Neural cell (in vitro differentiated cells): ENCODE data around the gene HEXIM2. TPM values are rescaled to one million over a fixed set of nuclear protein-coding genes. Genes with fewer than 3 reads are reported as not detected.

ENCODE experiments used
- H2AFZ ChIP-seq: fragments of 200-600, 300-800 bp; sonication (generic), shearing (Covaris generic); 2 replicates; pipeline ENCODE4 v1.6.0; 2014; ENCODE audit warnings: low read depth, mild to moderate bottlenecking, antibody characterized with exemption, low read length, moderate library complexity
- H3F3A ChIP-seq: fragments of 200-600 bp; shearing (Covaris generic); 2 replicates; pipeline ENCODE4 v1.6.1; 2016; ENCODE audit warnings: mild to moderate bottlenecking, moderate library complexity, mixed read lengths, antibody characterized with exemption, low read length; ENCODE audit not compliant: insufficient read depth, poor library complexity, severe bottlenecking
- H3K27ac ChIP-seq: fragments of 200-600, 300-800 bp; sonication (generic), shearing (Covaris generic); 2 replicates; pipeline ENCODE4 v1.5.1; 2014; ENCODE audit warnings: mild to moderate bottlenecking, low read length, moderate library complexity
- H3K27me3 ChIP-seq: fragments of 300-800, 200-600 bp; sonication (generic), shearing (Covaris generic); 2 replicates; pipeline ENCODE4 v1.6.0; 2014; ENCODE audit warnings: mild to moderate bottlenecking, low read depth, low read length, moderate library complexity; ENCODE audit not compliant: insufficient read depth
- H3K36me3 ChIP-seq: fragments of 300-800, 200-600 bp; sonication (generic), shearing (Covaris generic); 2 replicates; pipeline ENCODE4 v1.5.1; 2014; ENCODE audit warnings: mild to moderate bottlenecking, antibody characterized with exemption, low read length, moderate library complexity; ENCODE audit not compliant: insufficient read depth
- H3K4me2 ChIP-seq: fragments of 300-800, 200-600 bp; sonication (generic), shearing (Covaris generic); 2 replicates; pipeline ENCODE4 v1.6.0; 2014; ENCODE audit warnings: mild to moderate bottlenecking, low read length
- H3K4me3 ChIP-seq: fragments of 300-800, 200-600 bp; sonication (generic), shearing (Covaris generic); 2 replicates; pipeline ENCODE4 v1.5.1; 2014; ENCODE audit warnings: mild to moderate bottlenecking, low read length, moderate library complexity
- H3K79me2 ChIP-seq: fragments of 200-600 bp; shearing (Covaris generic); replicated peaks from 2 replicates; pipeline ENCODE4 v1.6.0; 2014; ENCODE audit warnings: mild to moderate bottlenecking, low read length, moderate library complexity; ENCODE audit not compliant: insufficient read depth
- H3K9ac ChIP-seq: fragments of 300-800, 200-600 bp; sonication (generic), shearing (Covaris generic); 2 replicates; pipeline ENCODE4 v1.6.1; 2016; ENCODE audit warnings: mild to moderate bottlenecking, low read length, mixed read lengths
- H3K9me2 ChIP-seq: fragments of 200-600 bp; shearing (Covaris generic); 2 replicates; pipeline ENCODE4 v1.6.1; 2016; ENCODE audit warnings: mild to moderate bottlenecking, low read length, mixed read lengths; ENCODE audit not compliant: insufficient read depth
- H3K9me3 ChIP-seq: fragments of 200-600, 300-800 bp; sonication (generic), shearing (Covaris generic); 2 replicates; pipeline ENCODE4 v1.6.1; 2016; ENCODE audit warnings: mild to moderate bottlenecking, mixed run types, low read length, moderate library complexity, mixed read lengths
- H4K20me1 ChIP-seq: fragments of 200-600 bp; shearing (Covaris generic); 2 replicates; pipeline ENCODE4 v1.6.1; 2016; ENCODE audit warnings: mild to moderate bottlenecking, mixed run types; ENCODE audit not compliant: insufficient read depth
- EP300 ChIP-seq: fragments of 450-650 bp; conservative IDR thresholded peaks from 2 replicates; pipeline ENCODE4 v1.6.1; 2014; ENCODE audit warnings: antibody characterized with exemption, mild to moderate bottlenecking, moderate library complexity; ENCODE audit not compliant: poor library complexity, severe bottlenecking
- EZH2 ChIP-seq: fragments of 200-600, 300-800 bp; shearing (Covaris generic), sonication (generic); IDR thresholded peaks from 2 replicates; pipeline ENCODE4 v1.6.1; 2014; ENCODE audit warnings: antibody characterized with exemption, low read length, borderline replicate concordance, mild to moderate bottlenecking; ENCODE audit not compliant: insufficient read depth, poor library complexity, severe bottlenecking
- MXI1 ChIP-seq: fragments of 450-650 bp; conservative IDR thresholded peaks from 2 replicates; pipeline ENCODE4 v1.6.1; 2014; ENCODE audit warnings: antibody characterized with exemption, mild to moderate bottlenecking; ENCODE audit not compliant: poor library complexity, severe bottlenecking
- POLR2AphosphoS5 ChIP-seq: IDR thresholded peaks from 2 replicates; pipeline ENCODE4 v1.6.1; 2012
- RAD21 ChIP-seq: fragments of 450-650 bp; conservative IDR thresholded peaks from 2 replicates; pipeline ENCODE4 v1.6.1; 2014; ENCODE audit warnings: antibody characterized with exemption, mild to moderate bottlenecking, moderate library complexity
- SMC3 ChIP-seq: fragments of 450-650 bp; conservative IDR thresholded peaks from 2 replicates; pipeline ENCODE4 v1.6.1; 2014; ENCODE audit warnings: antibody characterized with exemption, mild to moderate bottlenecking, moderate library complexity; ENCODE audit not compliant: poor library complexity
- TAF1 ChIP-seq: IDR thresholded peaks from 2 replicates; pipeline ENCODE4 v1.6.1; 2012; ENCODE audit warnings: low read depth
- polyA plus RNA-seq: library from polyadenylated mRNA; depleted of rRNA; stranded (reverse); fragments of >200 nt; gene quantifications from 2 replicates; pipeline ENCODE4 v1.2.3, GENCODE V29; 2014
- TF ChIP-seq, protein P1 (sequence below): IDR thresholded peaks from 2 replicates; pipeline ENCODE4 v1.6.1; 2012; ENCODE audit warnings: borderline replicate concordance
- TF ChIP-seq, protein P2 (sequence below): fragments of 450-650 bp; IDR thresholded peaks from 2 replicates; pipeline ENCODE4 v1.5.1; 2014; ENCODE audit warnings: antibody characterized with exemption, mild to moderate bottlenecking, moderate library complexity; ENCODE audit not compliant: poor library complexity, severe bottlenecking

The HEXIM2 gene
- polyA plus RNA-seq, 1 donor from 2014 or later = 13.9 TPM

DNA sequence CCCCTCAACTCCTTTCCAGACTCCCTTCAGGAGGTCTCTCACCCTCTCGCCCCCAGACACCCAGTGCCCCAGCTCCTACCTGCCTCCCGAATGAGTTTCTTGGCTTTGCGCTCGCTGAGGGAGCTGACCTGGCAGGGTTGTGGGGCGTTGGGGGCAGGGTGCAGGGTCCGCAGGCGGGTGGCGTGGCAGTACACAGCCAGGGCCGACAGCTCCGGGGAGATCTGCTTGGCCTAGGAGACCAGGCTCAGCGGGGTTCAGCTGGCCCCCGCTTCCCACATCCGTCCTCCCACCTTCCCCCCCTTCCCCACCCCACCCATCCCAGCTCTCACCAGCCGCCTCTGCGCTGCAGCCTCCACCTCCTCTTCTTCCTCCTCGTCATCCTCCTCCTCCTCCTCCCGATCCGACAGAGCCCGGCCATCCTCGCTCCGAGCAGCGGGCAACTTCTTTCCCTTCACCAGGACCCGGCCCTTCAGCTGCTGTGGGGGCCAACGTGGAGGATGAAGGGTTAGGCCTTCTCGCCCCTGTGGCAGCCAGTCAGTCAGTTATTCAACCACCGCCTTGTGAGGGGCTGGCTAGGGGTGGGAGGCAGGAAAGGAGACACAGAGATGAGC lies 46.6 kb upstream of the HEXIM2 start:
- H3K4me3 ChIP-seq = no peak overlapping the region
- no peaks in the 10 kb centered on the region for H3K9me3 ChIP-seq
- no peaks in the 10 kb centered on the region for H3K27me3 ChIP-seq
- TF ChIP-seq, protein P1, sequence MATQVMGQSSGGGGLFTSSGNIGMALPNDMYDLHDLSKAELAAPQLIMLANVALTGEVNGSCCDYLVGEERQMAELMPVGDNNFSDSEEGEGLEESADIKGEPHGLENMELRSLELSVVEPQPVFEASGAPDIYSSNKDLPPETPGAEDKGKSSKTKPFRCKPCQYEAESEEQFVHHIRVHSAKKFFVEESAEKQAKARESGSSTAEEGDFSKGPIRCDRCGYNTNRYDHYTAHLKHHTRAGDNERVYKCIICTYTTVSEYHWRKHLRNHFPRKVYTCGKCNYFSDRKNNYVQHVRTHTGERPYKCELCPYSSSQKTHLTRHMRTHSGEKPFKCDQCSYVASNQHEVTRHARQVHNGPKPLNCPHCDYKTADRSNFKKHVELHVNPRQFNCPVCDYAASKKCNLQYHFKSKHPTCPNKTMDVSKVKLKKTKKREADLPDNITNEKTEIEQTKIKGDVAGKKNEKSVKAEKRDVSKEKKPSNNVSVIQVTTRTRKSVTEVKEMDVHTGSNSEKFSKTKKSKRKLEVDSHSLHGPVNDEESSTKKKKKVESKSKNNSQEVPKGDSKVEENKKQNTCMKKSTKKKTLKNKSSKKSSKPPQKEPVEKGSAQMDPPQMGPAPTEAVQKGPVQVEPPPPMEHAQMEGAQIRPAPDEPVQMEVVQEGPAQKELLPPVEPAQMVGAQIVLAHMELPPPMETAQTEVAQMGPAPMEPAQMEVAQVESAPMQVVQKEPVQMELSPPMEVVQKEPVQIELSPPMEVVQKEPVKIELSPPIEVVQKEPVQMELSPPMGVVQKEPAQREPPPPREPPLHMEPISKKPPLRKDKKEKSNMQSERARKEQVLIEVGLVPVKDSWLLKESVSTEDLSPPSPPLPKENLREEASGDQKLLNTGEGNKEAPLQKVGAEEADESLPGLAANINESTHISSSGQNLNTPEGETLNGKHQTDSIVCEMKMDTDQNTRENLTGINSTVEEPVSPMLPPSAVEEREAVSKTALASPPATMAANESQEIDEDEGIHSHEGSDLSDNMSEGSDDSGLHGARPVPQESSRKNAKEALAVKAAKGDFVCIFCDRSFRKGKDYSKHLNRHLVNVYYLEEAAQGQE = no peak
- no peak for TF ChIP-seq MXI1
- no peak for TF ChIP-seq TAF1
- TF ChIP-seq POLR2AphosphoS5 = no peak
- no peak overlapping the region for H3K9ac ChIP-seq
- no peaks in the 10 kb centered on the region for H3F3A ChIP-seq
- H3K36me3 ChIP-seq = no peaks in the 10 kb centered on the region
- no peaks in the 10 kb centered on the region for H3K79me2 ChIP-seq
- H2AFZ ChIP-seq = no peak overlapping the region
- H3K4me2 ChIP-seq = no peak overlapping the region
- no peaks in the 10 kb centered on the region for H3K9me2 ChIP-seq
- H4K20me1 ChIP-seq = no peaks in the 10 kb centered on the region
- no peak overlapping the region for H3K27ac ChIP-seq

DNA sequence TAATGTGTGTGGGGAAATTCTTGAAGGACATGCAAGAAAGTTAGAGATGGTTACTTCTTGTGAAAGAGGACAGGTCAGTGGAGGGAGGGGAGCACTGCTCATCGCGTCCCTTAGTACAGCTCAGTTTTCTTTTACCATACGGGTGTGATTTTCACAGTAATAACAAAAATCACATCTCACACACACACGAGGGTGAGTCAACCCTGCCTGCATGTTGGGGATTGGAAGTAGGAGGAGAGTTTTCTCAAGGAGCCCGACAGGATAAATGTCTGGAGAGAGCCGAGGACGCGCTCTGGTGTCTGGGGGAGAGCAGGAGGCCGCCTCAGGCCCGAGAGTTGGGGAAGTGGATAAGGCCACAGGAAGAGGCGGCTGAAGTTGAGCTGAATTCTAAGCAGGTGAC lies 45.8 kb upstream of the HEXIM2 start:
- no peak for TF ChIP-seq EP300
- TF ChIP-seq, protein P1 = no peak
- TF ChIP-seq TAF1 = no peak
- no peak for TF ChIP-seq EZH2
- TF ChIP-seq RAD21 = no peak
- no peak for TF ChIP-seq SMC3
- TF ChIP-seq, protein P2, sequence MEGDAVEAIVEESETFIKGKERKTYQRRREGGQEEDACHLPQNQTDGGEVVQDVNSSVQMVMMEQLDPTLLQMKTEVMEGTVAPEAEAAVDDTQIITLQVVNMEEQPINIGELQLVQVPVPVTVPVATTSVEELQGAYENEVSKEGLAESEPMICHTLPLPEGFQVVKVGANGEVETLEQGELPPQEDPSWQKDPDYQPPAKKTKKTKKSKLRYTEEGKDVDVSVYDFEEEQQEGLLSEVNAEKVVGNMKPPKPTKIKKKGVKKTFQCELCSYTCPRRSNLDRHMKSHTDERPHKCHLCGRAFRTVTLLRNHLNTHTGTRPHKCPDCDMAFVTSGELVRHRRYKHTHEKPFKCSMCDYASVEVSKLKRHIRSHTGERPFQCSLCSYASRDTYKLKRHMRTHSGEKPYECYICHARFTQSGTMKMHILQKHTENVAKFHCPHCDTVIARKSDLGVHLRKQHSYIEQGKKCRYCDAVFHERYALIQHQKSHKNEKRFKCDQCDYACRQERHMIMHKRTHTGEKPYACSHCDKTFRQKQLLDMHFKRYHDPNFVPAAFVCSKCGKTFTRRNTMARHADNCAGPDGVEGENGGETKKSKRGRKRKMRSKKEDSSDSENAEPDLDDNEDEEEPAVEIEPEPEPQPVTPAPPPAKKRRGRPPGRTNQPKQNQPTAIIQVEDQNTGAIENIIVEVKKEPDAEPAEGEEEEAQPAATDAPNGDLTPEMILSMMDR = no peak
- no peak for TF ChIP-seq POLR2AphosphoS5
- TF ChIP-seq MXI1 = no peak
- H3K4me3 ChIP-seq = no peak overlapping the region
- H3K9me3 ChIP-seq = no peaks in the 10 kb centered on the region
- H2AFZ ChIP-seq = no peak overlapping the region
- H3K27ac ChIP-seq = no peak overlapping the region
- no peak overlapping the region for H3K4me2 ChIP-seq
- H3K9me2 ChIP-seq = no peaks in the 10 kb centered on the region
- no peak overlapping the region for H3K9ac ChIP-seq
- no peaks in the 10 kb centered on the region for H3K27me3 ChIP-seq
- H3K79me2 ChIP-seq = no peaks in the 10 kb centered on the region
- H4K20me1 ChIP-seq = no peaks in the 10 kb centered on the region
- H3K36me3 ChIP-seq = no peaks in the 10 kb centered on the region
- no peaks in the 10 kb centered on the region for H3F3A ChIP-seq
